SK-N-SH treated with all-trans-retinoic acid at 6 μM for 48 hours (cell line): ENCODE data around the gene TMEM187.

Experiments
- GLIS3 ChIP-seq: fragments of 250-450 bp; sonication (Bioruptor Pico); IDR thresholded peaks from 2 replicates; pipeline ENCODE4 v1.5.0; 2020; ENCODE audit warnings: mild to moderate bottlenecking, moderate library complexity
- TCF4 ChIP-seq: fragments of 250-450 bp; sonication (Bioruptor Pico); IDR thresholded peaks from 2 replicates; pipeline ENCODE4 v1.8.0; 2021; ENCODE audit warnings: mild to moderate bottlenecking, moderate library complexity, borderline replicate concordance
- TOX ChIP-seq: fragments of 250-450 bp; sonication (Bioruptor Pico); IDR thresholded peaks from 2 replicates; pipeline ENCODE4 v1.8.0; 2021; ENCODE audit warnings: mild to moderate bottlenecking, moderate library complexity, borderline replicate concordance
- TF ChIP-seq, protein P1 (sequence below): fragments of 250-450 bp; sonication (Bioruptor Pico); IDR thresholded peaks from 2 replicates; pipeline ENCODE4 v1.8.0; 2021; ENCODE audit warnings: low read depth, mild to moderate bottlenecking, moderate library complexity, borderline replicate concordance

GRCh38 chrX:154022108-154022507 lies 49.6 kb downstream of the TMEM187 start:
- TF ChIP-seq GLIS3 (CRISPR knock-in tag) (no peak), TCF4 (CRISPR knock-in tag) (no peak), TOX (CRISPR knock-in tag) (no peak)
- TF ChIP-seq, protein P1, sequence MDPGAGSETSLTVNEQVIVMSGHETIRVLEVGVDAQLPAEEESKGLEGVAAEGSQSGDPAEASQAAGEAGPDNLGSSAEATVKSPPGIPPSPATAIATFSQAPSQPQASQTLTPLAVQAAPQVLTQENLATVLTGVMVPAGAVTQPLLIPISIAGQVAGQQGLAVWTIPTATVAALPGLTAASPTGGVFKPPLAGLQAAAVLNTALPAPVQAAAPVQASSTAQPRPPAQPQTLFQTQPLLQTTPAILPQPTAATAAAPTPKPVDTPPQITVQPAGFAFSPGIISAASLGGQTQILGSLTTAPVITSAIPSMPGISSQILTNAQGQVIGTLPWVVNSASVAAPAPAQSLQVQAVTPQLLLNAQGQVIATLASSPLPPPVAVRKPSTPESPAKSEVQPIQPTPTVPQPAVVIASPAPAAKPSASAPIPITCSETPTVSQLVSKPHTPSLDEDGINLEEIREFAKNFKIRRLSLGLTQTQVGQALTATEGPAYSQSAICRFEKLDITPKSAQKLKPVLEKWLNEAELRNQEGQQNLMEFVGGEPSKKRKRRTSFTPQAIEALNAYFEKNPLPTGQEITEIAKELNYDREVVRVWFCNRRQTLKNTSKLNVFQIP (CRISPR knock-in tag) = no peak
